Measurements from ENCODE around the gene FLNA.
"Not testable (repeated sequence)": the region's sequence is repeated elsewhere in the genome, so short reads cannot be mapped to it uniquely, and the experiment has no call there.

Gene FLNA

DNA sequence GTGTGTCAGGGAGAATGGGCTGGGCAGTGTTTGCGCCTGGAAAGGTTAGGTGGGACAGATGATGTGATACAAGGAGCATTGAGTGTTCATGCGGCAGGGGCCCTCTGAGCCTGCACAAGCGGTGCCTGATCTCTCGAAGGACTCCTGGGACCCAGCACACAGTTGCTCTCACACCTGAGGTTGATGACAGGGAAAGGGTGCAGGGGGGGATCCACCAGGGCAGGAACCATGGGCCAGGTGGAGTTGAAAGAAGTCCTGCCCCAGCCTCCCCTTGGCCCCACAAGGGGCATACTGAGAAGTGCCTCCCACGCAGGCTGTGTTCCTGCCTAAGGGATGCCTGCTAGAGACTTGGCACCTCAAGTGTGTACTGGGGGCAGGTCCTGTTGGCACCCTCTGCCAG lies 45.8 kb downstream of the FLNA start:
- no peak for DNase-seq

- DNase-seq: no peak
Measured at GRCh38 chrX:154327038-154327820, 47.2 kb downstream of the FLNA start.

- no peak for DNase-seq
Measured at GRCh38 chrX:154325541-154325940, 48.9 kb downstream of the FLNA start.

DNA sequence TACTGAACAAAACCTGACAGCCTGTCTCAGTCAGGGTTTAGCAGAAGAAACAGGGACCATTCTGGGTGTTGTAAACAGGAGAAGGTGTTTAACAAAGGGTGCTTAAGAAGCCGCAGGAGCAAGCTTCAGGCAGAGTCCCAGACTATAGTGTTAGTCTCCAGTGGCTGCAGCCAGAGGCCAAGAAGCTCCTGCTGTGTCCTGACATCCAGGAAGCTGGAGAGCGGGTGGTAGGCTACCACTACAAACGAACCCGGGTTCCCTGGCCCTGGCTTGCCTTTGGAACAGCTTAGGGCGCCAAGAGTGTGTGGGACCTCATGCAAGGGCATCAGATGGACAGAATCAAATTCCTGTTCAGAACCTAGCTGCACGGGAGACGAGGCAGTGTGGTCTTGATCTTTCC lies 50.9 kb downstream of the FLNA start:
- no peak for DNase-seq

DNA sequence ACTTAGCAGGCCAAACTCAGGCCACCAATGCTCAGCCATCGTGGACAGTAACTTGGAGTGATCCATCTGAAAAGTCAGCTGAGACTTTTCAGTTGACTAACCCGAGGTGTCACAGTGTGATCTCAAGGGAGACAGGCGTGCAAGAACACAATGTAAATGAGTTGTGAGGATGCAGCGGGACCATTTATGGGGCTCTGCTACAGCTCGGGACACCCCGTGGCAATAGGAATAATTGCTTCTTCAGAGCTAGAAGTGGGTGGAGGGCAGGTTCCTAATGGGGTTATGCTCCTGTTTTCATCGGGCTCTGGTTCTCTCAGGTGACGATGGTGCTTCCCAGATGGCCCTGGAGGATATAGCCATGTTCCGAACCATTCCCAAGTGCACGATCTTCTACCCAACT lies 51.5 kb downstream of the FLNA start:
- DNase-seq: no peak

DNA sequence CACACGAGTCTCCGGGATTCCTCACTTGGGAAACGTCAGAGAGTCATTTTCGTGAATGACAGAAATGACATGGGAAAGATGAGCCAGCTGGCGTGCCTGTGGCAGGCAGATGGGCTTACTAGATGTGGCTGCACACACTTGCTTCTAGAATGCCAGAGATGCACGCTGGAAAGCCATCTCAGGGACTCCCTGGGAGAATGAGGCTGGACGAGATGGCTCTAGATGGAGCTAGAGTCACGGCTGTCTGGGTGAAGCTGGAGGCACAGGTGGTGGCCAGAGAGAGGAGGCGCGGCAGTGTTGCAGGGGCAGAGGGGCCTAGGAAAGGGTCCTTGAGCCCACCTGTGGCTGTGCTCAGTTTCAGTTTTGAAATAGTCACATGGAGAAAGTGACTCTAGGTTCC lies 52.8 kb downstream of the FLNA start:
- peak; percentile 39 for DNase-seq

DNA sequence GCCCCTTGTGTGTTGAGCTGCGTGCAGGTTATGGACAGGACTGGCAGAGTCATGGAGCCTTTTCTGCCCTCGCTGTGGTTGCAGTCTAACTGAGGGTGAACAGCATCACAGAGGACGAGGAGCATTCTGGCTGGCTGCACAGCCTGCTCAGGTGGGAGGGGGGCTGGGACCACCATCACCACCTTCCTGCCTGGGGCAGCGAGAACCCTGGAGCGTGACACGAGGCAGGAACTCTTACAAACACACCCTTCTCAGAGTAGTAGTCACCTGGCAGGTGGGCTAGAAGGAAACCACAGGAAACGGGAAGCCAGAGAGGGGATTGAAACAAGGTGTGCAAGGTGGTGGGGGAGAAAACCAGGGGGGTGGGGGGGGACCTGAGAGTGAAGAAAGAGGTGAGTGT lies 53.3 kb downstream of the FLNA start:
- DNase-seq: no peak

GRCh38 chrX:154320406-154320805 lies 54.0 kb downstream of the FLNA start:
- DNase-seq: no peak

- DNase-seq: peak; percentile 43
Measured at GRCh38 chrX:154317391-154317995, 56.9 kb downstream of the FLNA start.

DNA sequence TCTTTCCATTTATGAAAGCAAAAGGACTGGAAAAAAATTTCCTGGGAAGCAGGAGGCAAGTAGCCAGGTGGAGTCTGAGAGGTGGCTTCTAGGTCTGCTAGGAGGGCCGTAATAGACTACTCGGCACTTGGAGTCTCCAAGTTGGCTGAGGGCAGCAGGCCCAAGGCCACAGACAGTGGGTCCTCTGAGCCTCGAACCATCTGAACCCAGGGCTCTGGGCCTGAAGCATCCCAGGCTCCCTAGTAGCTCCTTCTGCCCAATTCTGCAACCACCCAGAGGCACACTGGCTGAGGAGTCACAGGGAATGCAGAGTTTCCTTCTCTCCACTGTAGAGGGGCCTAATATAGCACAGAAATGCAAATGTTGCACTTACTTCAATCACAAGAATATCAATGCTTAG lies 59.0 kb downstream of the FLNA start:
- no peak for DNase-seq

- no peak for DNase-seq
Measured at GRCh38 chrX:154313147-154313546, 61.3 kb downstream of the FLNA start.

- DNase-seq: no peak
Measured at GRCh38 chrX:154312116-154312515, 62.3 kb downstream of the FLNA start.

- no peak for DNase-seq
Measured at GRCh38 chrX:154310616-154311536, 63.6 kb downstream of the FLNA start.

DNA sequence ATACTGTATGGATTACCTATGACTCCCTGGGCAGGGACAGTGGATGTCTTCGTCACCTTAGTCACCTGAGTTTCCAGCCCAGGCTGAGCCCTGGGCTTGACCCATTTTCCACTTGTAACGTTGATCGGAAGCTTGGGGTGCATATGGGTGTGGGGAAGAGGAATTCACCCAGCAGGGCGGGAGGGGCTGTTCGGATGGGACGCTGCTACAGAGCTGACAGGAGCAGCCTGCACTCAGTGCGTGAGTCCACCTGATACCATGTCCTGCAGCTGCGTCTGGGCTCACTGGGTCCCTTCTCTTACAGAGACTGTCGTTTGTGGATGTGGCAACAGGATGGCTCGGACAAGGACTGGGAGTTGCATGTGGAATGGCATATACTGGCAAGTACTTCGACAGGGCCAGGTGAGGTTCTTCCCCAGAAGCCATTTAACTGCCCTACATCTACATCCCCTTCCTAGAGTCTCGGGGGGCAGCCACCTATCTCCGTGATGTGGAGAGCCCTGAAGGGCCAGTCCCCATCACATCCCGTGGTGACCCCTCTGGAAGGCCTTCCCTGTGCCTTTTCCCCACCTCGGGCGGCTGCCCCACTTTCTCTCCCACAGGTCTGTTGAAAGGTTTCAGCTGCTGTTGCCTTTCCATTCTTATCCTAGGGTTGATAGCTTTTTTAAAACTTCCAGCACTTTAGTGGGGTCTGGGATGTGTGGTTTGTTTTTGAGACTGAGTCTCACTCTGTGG lies 65.2 kb downstream of the FLNA start:
- DNase-seq: no peak

- DNase-seq: peak; percentile 62
Measured at GRCh38 chrX:154308108-154308946, 66.1 kb downstream of the FLNA start.

DNA sequence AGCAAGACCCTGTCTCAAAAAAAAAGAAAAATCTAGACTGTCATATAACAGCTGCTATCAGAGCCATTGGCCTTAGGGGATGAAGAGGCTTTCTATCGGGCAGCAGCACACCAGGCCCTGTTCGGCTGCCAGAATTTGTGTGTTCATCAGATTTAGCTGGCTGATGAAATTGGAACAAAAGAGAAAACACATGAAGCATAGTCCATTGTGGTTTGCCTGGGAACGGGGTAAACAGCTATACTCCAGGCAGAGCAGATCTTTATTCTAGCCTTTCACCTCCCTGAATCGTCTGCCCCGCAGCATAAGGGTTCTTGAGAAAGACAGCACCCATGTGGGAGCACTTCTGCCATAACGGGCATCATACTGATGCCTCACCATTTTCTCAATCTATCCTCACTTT lies 67.2 kb downstream of the FLNA start:
- DNase-seq: no peak

DNA sequence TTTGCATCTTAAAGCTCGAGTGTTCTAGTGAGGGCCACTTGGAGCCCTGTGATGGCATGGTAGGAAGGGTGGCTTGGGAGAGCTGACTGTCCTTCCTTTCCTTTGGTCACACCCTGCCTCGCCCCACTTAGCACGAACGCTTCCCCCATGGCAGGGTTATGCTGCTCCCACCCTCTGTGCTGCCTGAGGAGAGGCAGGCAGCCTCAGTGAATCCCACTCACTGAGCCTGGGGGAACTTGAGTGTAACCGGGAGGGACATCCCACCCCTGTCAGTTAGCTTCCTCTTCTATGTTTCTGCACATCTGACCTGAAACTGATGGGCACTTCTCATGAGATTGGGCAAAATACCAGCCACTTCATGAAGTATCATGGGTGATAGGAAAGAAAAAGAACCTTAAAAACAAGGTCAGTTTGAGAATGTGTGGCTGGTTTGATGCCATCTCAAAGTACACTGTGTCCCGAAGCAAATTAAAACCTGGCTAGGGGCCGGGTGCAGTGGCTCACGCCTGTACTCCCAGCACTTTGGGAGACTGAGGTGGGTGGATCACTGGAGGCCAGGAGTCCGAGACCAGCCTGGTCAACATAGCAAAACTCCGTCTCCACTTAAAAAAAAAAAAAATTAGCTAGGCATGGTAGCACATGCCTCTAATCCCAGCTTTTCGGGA lies 68.8 kb downstream of the FLNA start:
- DNase-seq: no peak

DNA sequence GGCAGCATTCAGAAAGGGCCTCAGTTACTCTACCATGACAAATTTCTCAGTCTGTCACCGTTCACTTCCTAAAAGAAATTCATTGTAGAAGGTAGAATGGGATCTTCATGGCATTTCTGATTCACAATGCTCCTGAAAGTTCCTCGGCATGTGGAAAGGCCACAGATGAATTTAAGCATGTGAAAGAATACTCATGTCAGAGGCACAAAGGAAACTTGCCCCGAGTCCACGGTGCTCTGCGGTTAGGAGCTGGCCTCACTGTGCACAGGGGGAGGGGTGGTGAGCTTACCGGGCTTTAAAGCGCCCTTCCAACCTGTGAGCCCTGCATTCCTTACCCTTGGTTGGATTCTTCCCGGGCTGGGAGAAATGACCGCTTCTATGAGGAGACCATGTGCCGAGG lies 69.6 kb downstream of the FLNA start:
- DNase-seq: no peak

DNA sequence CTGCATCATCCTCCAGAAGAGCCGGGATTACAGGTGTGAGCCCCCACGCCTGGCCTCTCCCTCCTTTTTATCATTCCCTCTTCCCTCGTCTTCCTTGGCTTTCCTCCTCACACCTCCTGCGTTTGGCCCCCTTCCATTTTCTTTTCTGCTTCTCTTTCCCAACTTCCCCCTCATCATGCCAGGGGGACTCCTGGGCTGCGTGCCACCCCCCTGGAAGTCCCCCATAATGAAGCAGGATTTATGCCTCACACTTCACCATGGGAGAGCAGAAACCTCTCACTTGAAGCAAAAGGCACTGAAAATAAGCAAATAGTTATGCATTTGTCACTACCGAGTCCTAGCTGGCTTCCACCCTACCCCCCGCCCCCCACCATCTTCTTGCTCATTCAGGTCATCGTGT lies 71.0 kb downstream of the FLNA start:
- no peak for DNase-seq

DNA sequence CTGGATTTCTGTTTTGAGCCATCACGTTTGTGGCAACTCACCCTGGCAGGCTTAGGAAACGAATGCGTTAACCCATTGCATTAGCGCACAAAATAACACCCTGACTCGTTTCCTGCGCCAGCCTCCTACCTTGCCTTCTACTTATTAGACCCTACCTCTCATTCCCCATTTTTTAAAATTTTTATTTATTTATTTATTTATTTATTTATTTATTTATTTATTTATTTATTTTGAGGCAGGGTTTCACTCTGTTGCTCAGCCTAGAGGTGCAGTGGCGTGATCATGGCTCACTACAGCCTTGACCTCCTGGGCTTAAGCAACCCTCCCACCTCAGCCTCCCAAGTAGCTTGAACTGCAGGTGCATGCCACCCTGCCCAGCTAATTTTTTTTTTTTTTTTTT lies 71.4 kb downstream of the FLNA start:
- DNase-seq: not testable (repeated sequence)

DNA sequence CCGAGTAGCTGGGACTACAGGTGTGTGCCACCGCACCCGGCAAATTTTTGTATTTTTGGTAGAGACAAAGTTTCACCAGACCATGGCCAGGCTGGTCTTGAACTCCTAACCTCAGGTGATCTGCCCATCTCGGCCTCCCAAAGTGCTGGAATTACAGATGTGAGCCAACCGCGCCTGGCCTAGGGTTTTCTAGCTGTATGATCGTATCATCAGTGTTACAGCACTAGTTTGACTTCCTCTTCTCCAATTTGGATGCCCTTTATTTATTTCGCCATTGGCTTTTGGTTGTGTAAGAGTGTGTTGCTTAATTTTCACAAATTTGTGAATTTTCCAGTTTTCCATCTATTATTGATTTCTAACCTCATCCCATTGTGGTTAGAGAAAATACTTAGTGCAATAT lies 73.6 kb downstream of the FLNA start:
- DNase-seq: no peak
